ENCODE measurements around the gene GAS2. TPM values are rescaled to one million over a fixed set of nuclear protein-coding genes. Genes with fewer than 3 reads are reported as not detected.

Gene GAS2
- polyA plus RNA-seq, 3 donors = 10.6 to 11.1 (median 11.1) TPM

DNA sequence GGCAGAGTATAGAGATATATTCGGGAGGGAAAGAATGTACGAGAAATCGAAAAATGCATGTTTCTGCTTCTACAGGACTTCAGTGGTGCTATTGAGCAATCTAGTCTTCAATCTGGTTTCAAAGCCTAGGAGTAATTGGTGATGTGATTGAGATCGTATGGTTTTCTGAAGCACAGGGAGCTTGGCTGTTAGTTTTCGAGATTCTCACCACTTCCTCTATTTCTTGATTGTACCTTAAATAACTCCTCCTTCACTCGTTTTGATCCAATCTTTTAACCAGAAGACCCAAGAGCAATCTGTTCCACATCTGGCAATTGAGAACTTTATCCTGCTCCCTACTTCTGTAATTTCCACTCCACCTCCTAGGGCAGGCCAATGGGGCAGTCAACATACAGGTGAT is 193.3 kb downstream of the GAS2 start:
- DNase-seq = no peak

DNA sequence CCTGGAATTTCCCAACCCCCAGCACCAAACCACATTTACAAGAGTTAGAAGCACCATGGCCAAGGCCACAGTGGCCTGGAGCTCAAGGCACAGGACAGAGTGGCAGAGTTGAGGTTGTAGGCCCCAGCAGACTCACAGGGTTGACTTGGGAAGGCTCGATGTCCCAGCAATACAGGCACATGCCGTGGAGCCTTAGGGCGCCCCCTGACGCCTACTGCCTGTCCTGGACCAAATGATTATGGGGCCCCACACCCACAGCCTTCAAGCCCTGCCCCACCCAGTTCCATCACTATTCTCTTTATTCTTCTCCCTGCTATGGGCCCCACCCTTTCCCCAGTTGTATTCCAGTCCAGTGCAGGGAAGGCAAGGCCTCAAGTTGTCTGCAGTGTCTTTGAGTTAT is 193.8 kb downstream of the GAS2 start, which contains the start of gene CCDC179:
CCDC179 (minus strand) TSS at position 234 of the 400 bp plus-strand sequence; CDS start at position 181, 53 bp downstream.
- DNase-seq = no peak

Other genes starting within 250 kb of the GAS2 start
- 10 to 100 TPM; 18.2 to 20.4 (median 18.5) TPM for gene FANCF, start 40.8 kb upstream of the GAS2 start, polyA plus RNA-seq (ENCODE audit: insufficient read length in 3 of 3)
- 10 to 100 TPM; 37.7 to 42.1 (median 40.6) TPM for gene SVIP, start 163.2 kb downstream of the GAS2 start, polyA plus RNA-seq (ENCODE audit: insufficient read length in 3 of 3)
- gene CCDC179, start 193.9 kb downstream of the GAS2 start, polyA plus RNA-seq (ENCODE audit: insufficient read length in 3 of 3) = not detected

Data from renal pelvis (tissue), 4 donors.